ENCODE results near the gene ITK. TPM values are rescaled to one million over a fixed set of nuclear protein-coding genes. Genes with fewer than 3 reads are reported as not detected.

The ITK gene
- total and polyA plus RNA-seq, 2 donors (not counting 3 experiments of a cell fraction or from before 2014, with no cell fraction given) = not detected

GRCh38 chr5:157232706-157233105, 52.1 kb downstream of the ITK start:
- Histone ChIP-seq H3K9ac (replicated peaks; ENCODE audit: extremely low read depth, insufficient read depth, low read length) (no peak overlapping the region), H3K79me2 (ENCODE audit: control insufficient read depth, insufficient read depth, low read length) (no peaks in the 10 kb centered on the region), H3K36me3 (ENCODE audit: control insufficient read depth in 2 of 2, extremely low read depth in 1 of 2, insufficient read depth in 2 of 2, low read length in 2 of 2) (no peaks in the 10 kb centered on the region), H2AFZ (ENCODE audit: low read depth, low read length) (no peak overlapping the region), H3K9me1 (replicated peaks; ENCODE audit: control insufficient read depth, extremely low read depth, insufficient read depth, low read length) (no peaks in the 10 kb centered on the region), H3K4me2 (ENCODE audit: insufficient read depth, low read length) (no peak overlapping the region), H3K4me1 (ENCODE audit: control insufficient read depth, extremely low read depth, insufficient read depth, low read length) (no peaks in the 10 kb centered on the region), H3K9me3 (replicated peaks; ENCODE audit: control insufficient read depth, insufficient read depth, low read length) (no peaks in the 10 kb centered on the region), H3K27me3 (ENCODE audit: control insufficient read depth in 2 of 2, insufficient read depth in 2 of 2, low read length in 2 of 2) (no peaks in the 10 kb centered on the region), H3K27ac (ENCODE audit: insufficient read depth, low read depth, low read length) (no peak overlapping the region), H3K4me3 (replicated peaks in 1 of 3; ENCODE audit: insufficient read depth in 1 of 3, low read depth in 1 of 3, low read length in 3 of 3) (no peak overlapping the region), H4K20me1 (replicated peaks; ENCODE audit: control insufficient read depth, extremely low read depth, insufficient read depth, low read length) (no peaks in the 10 kb centered on the region)
- ChIA-PET CTCF (no interaction called here), POLR2A (no interaction called here)
- dilution Hi-C loops (cut with MboI; ENCODE audit: extremely low pct_ligation_motif_present, low sequenced_read_pairs) = no loop called here
- no peak for DNase-seq (ENCODE audit: low read depth, low spot score)
- no TSS peak for BruUV-seq (replicated peaks)
- TF ChIP-seq GATA2 (IDR thresholded peaks at IDR 0.05; ENCODE audit: insufficient read depth, insufficient read length, low read depth, low read length) = no peak
- no peak for TF ChIP-seq MYC (IDR thresholded peaks at IDR 0.05; ENCODE audit: low read depth, low read length)
- no peak for TF ChIP-seq MAX (IDR thresholded peaks at IDR 0.05; ENCODE audit: insufficient read depth, insufficient read length)
- TF ChIP-seq POLR2AphosphoS5 (IDR thresholded peaks at IDR 0.05; ENCODE audit: insufficient read depth, low read depth, low read length) = no peak
- intact Hi-C loops (cut with micrococcal nuclease) = no loop called here
- FAIRE-seq = no peak

GRCh38 chr5:157233515-157233914, 52.9 kb downstream of the ITK start:
- dilution Hi-C loops (cut with MboI; ENCODE audit: extremely low pct_ligation_motif_present, low sequenced_read_pairs) (no loop called here), intact Hi-C loops (cut with micrococcal nuclease) (no loop called here)
- H3K79me2 ChIP-seq (ENCODE audit: control insufficient read depth, insufficient read depth, low read length) = no peaks in the 10 kb centered on the region
- H3K4me1 ChIP-seq (ENCODE audit: control insufficient read depth, extremely low read depth, insufficient read depth, low read length) = no peaks in the 10 kb centered on the region
- no peak overlapping the region for H3K9ac ChIP-seq (replicated peaks; ENCODE audit: extremely low read depth, insufficient read depth, low read length)
- ChIA-PET CTCF (no interaction called here), POLR2A (no interaction called here)
- H3K36me3 ChIP-seq (ENCODE audit: control insufficient read depth in 2 of 2, extremely low read depth in 1 of 2, insufficient read depth in 2 of 2, low read length in 2 of 2) = no peaks in the 10 kb centered on the region
- no peaks in the 10 kb centered on the region for H3K9me1 ChIP-seq (replicated peaks; ENCODE audit: control insufficient read depth, extremely low read depth, insufficient read depth, low read length)
- H3K27me3 ChIP-seq (ENCODE audit: control insufficient read depth in 2 of 2, insufficient read depth in 2 of 2, low read length in 2 of 2) = no peaks in the 10 kb centered on the region
- TF ChIP-seq POLR2A (IDR thresholded peaks at IDR 0.05; ENCODE audit: low read depth, low read length) = no peak
- TF ChIP-seq CTCF (IDR thresholded peaks at IDR 0.05; ENCODE audit: extremely low read depth in 1 of 2, insufficient read depth in 1 of 2, low read depth in 1 of 2, low read length in 2 of 2) = no peak
- TF ChIP-seq MYC (IDR thresholded peaks at IDR 0.05; ENCODE audit: low read depth, low read length) = no peak
- no peak for TF ChIP-seq GATA2 (IDR thresholded peaks at IDR 0.05; ENCODE audit: insufficient read depth, insufficient read length, low read depth, low read length)
- TF ChIP-seq JUN (IDR thresholded peaks at IDR 0.05; ENCODE audit: borderline replicate concordance, insufficient read depth, insufficient read length, low read depth) = no peak
- no peak for TF ChIP-seq MAX (IDR thresholded peaks at IDR 0.05; ENCODE audit: insufficient read depth, insufficient read length)
- no peak for TF ChIP-seq EZH2 (IDR thresholded peaks at IDR 0.05; ENCODE audit: borderline replicate concordance, low read depth, low read length, severe bottlenecking)
- no peak for TF ChIP-seq POLR2AphosphoS5 (IDR thresholded peaks at IDR 0.05; ENCODE audit: insufficient read depth, low read depth, low read length)
- TF ChIP-seq FOS (IDR thresholded peaks at IDR 0.05; ENCODE audit: borderline replicate concordance, insufficient read depth, low read length) = no peak
- no peak overlapping the region for H3K4me3 ChIP-seq (replicated peaks in 1 of 3; ENCODE audit: insufficient read depth in 1 of 3, low read depth in 1 of 3, low read length in 3 of 3)
- no peak overlapping the region for H3K27ac ChIP-seq (ENCODE audit: insufficient read depth, low read depth, low read length)
- H3K9me3 ChIP-seq (replicated peaks; ENCODE audit: control insufficient read depth, insufficient read depth, low read length) = no peaks in the 10 kb centered on the region
- no TSS peak for BruUV-seq (replicated peaks)
- no peak overlapping the region for H3K4me2 ChIP-seq (ENCODE audit: insufficient read depth, low read length)
- DNase-seq (ENCODE audit: low read depth, low spot score) = no peak
- H4K20me1 ChIP-seq (replicated peaks; ENCODE audit: control insufficient read depth, extremely low read depth, insufficient read depth, low read length) = no peaks in the 10 kb centered on the region
- no peak for FAIRE-seq
- H2AFZ ChIP-seq (ENCODE audit: low read depth, low read length) = no peak overlapping the region

Measured in endothelial cell of umbilical vein (primary cell).